Upper lobe of right lung (tissue), 1 donor: Measurements from ENCODE around the gene ASPDH. TPM values are rescaled to one million over a fixed set of nuclear protein-coding genes. Genes with fewer than 3 reads are reported as not detected.
A peak's percentile ranks its signal among the peaks of the same experiment; 100 is the strongest.

Experiments used
- ATAC-seq: fragments of 200-7000 bp; cut with Tn5 transposase; one replicate; pipeline ENCODE4 v1.9.1; 2020; ENCODE audit warnings: mild to moderate bottlenecking, moderate library complexity
- DNase-seq: peaks from one replicate; pipeline ENCODE4 v3.0.0-alpha.2; 2020
- H3K27ac ChIP-seq: fragments of 200-600 bp; one replicate; pipeline ENCODE4 v1.8.0; 2022
- H3K27me3 ChIP-seq: fragments of 200-600 bp; one replicate; pipeline ENCODE4 v1.8.0; 2022; ENCODE audit warnings: mild to moderate bottlenecking
- H3K36me3 ChIP-seq: fragments of 200-600 bp; one replicate; pipeline ENCODE4 v1.8.0; 2022
- H3K4me1 ChIP-seq: fragments of 200-600 bp; one replicate; pipeline ENCODE4 v1.8.0; 2022
- H3K4me3 ChIP-seq: fragments of 200-600 bp; one replicate; pipeline ENCODE4 v1.8.0; 2022; ENCODE audit warnings: mild to moderate bottlenecking
- H3K9me3 ChIP-seq: fragments of 200-600 bp; one replicate; pipeline ENCODE4 v1.8.0; 2022
- CTCF ChIP-seq: fragments of 200-600 bp; IDR thresholded peaks from one replicate; pipeline ENCODE4 v1.8.0; 2022; ENCODE audit warnings: antibody characterized with exemption
- intact Hi-C: fragments of 100-400 bp; cut with DNase I; formaldehyde crosslinking; loops from one replicate; pipeline ENCODE4 v1.11.0; 2022
- total RNA-seq: library from RNA; stranded (reverse); fragmentation: NEBNext Ultra II Directional; extraction: Animal tissue kit (Norgen Biotek cat#: 25700); gene quantifications from one replicate; pipeline ENCODE4 v1.2.1, GENCODE V29; 2021
- donor health status: DM: no; HTN: yes; CAD: no; lungs with severe emphysema.

The ASPDH gene
- total RNA-seq, 1 donor from 2014 or later = not detected

- no peaks in the 10 kb centered on the region for H3K27me3 ChIP-seq
- ATAC-seq (no peak), DNase-seq (peak; percentile 36)
- no peak overlapping the region for H3K27ac ChIP-seq
- peaks cover 57% of the 10 kb centered on the region for H3K36me3 ChIP-seq
- H3K4me3 ChIP-seq = no peak overlapping the region
- intact Hi-C loops = no loop called here
- H3K9me3 ChIP-seq = no peaks in the 10 kb centered on the region
- TF ChIP-seq CTCF = no peak
- peaks cover 6% of the 10 kb centered on the region for H3K4me1 ChIP-seq
These were observed 30.8 kb downstream of the ASPDH start for GRCh38 chr19:50482916-50483315.

- ATAC-seq = no peak
- no peak for TF ChIP-seq CTCF
- no peak overlapping the region for H3K4me3 ChIP-seq
These were observed 31.4 kb downstream of the ASPDH start for GRCh38 chr19:50482271-50482855.

GRCh38 chr19:50481351-50482149 is 32.2 kb downstream of the ASPDH start:
- Histone ChIP-seq H3K36me3 (peaks cover 57% of the 10 kb centered on the region), H3K27me3 (no peaks in the 10 kb centered on the region), H3K4me3 (no peak overlapping the region), H3K27ac (no peak overlapping the region), H3K9me3 (no peaks in the 10 kb centered on the region), H3K4me1 (peaks cover 16% of the 10 kb centered on the region)
- no peak for TF ChIP-seq CTCF
- no peak for ATAC-seq
- intact Hi-C loops = no loop called here
- DNase-seq = peak; percentile 56

More at GRCh38 chr19:50482271-50482855, 31.4 kb downstream of the ASPDH start:
- DNase-seq = peak; percentile 58
- Histone ChIP-seq H3K27me3 (no peaks in the 10 kb centered on the region), H3K4me1 (peaks cover 11% of the 10 kb centered on the region), H3K27ac (no peak overlapping the region), H3K36me3 (peaks cover 57% of the 10 kb centered on the region), H3K9me3 (no peaks in the 10 kb centered on the region)
- intact Hi-C loops = no loop called here

- ATAC-seq (no peak), DNase-seq (peak; percentile 63)
- Histone ChIP-seq H3K4me1 (peaks cover 16% of the 10 kb centered on the region), H3K36me3 (peaks cover 57% of the 10 kb centered on the region), H3K27me3 (no peaks in the 10 kb centered on the region), H3K9me3 (no peaks in the 10 kb centered on the region), H3K4me3 (no peak overlapping the region), H3K27ac (no peak overlapping the region)
- no peak for TF ChIP-seq CTCF
- intact Hi-C loops = no loop called here
These were observed 33.2 kb downstream of the ASPDH start for GRCh38 chr19:50480281-50481111.

DNA sequence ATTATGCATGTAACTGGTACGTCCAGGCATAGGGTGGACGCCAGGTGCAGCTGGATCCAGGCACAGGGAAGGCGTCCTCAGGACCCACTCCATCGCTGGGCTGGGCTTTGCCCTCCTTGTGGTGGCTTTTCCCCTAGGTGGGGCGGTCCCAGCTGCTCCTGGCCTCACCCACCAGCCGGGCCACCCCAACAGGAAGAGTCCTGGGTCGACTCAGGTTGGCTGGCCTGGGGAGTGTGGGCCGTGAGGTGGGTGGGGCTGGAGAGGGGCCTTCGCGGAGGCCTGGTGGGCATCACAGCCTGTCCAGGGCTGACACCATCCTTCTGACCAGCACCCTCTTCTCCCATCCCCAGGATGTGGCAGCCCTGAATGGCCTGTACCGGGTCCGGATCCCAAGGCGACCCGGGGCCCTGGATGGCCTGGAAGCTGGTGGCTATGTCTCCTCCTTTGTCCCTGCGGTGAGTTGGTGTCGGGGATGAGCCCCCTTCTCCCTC is 33.9 kb downstream of the ASPDH start:
- Histone ChIP-seq H3K36me3 (peaks cover 57% of the 10 kb centered on the region), H3K4me3 (no peak overlapping the region), H3K27me3 (no peaks in the 10 kb centered on the region), H3K9me3 (no peaks in the 10 kb centered on the region), H3K27ac (no peak overlapping the region), H3K4me1 (peaks cover 16% of the 10 kb centered on the region)
- intact Hi-C loops = no loop called here
- no peak for TF ChIP-seq CTCF
- ATAC-seq (no peak), DNase-seq (peak; percentile 46)
